Measurements from ENCODE around the gene SLC15A5.

The SLC15A5 gene

GRCh38 chr12:16277585-16277984 is at the start of gene SLC15A5:
SLC15A5 (minus strand) TSS chr12:16277685; CDS start chr12:16277685, 0 bp downstream.
- no peak for TF ChIP-seq CTCF (IDR thresholded peaks at IDR 0.05; ENCODE audit: poor library complexity, severe bottlenecking)
- H3K4me1 ChIP-seq (ENCODE audit: insufficient read depth, poor library complexity, severe bottlenecking): no peaks in the 10 kb centered on the region
- H3K36me3 ChIP-seq (ENCODE audit: low read depth): no peaks in the 10 kb centered on the region
- no peaks in the 10 kb centered on the region for H3K27me3 ChIP-seq (ENCODE audit: insufficient read depth, poor library complexity, severe bottlenecking)
- DNase-seq (ENCODE audit: low spot score) (no peak), ATAC-seq (ENCODE audit: low read depth) (no peak)
- no peak within 1 kb of the TSS for H3K4me3 ChIP-seq (ENCODE audit: severe bottlenecking)
- H3K9me3 ChIP-seq (ENCODE audit: severe bottlenecking): no peaks in the 10 kb centered on the region
- no peak within 1 kb of the TSS for H3K27ac ChIP-seq (ENCODE audit: poor library complexity, severe bottlenecking)

- Histone ChIP-seq H3K4me3 (ENCODE audit: severe bottlenecking) (no peak overlapping the region), H3K36me3 (ENCODE audit: low read depth) (no peaks in the 10 kb centered on the region), H3K9me3 (ENCODE audit: severe bottlenecking) (no peaks in the 10 kb centered on the region), H3K27ac (ENCODE audit: poor library complexity, severe bottlenecking) (no peak overlapping the region), H3K4me1 (ENCODE audit: insufficient read depth, poor library complexity, severe bottlenecking) (no peaks in the 10 kb centered on the region), H3K27me3 (ENCODE audit: insufficient read depth, poor library complexity, severe bottlenecking) (no peaks in the 10 kb centered on the region)
- ATAC-seq (ENCODE audit: low read depth) (no peak), DNase-seq (ENCODE audit: low spot score) (no peak)
- TF ChIP-seq CTCF (IDR thresholded peaks at IDR 0.05; ENCODE audit: poor library complexity, severe bottlenecking): no peak
These were observed 47.9 kb upstream of the SLC15A5 start for GRCh38 chr12:16325426-16325825.

DNA sequence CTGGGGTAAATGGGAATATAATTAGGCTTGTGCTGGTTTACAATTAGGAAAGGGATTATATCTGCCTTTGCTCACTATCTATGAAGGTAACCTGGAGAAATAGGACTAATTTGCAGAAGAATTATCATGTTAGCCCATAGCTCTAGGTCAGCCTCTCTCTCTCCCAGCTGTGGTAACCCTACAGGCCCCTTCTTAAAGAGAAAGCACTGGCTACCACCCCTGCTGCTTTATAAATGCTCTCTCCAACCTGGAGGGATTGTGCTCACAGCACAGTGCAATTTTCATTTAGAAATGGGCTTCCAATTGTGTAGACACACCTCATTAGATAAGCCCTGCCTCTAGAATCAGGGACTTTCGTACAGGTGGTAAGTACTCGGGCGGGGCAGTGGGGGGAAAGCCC is 47.3 kb upstream of the SLC15A5 start:
- Histone ChIP-seq H3K4me1 (ENCODE audit: insufficient read depth, poor library complexity, severe bottlenecking) (no peaks in the 10 kb centered on the region), H3K27me3 (ENCODE audit: insufficient read depth, poor library complexity, severe bottlenecking) (no peaks in the 10 kb centered on the region), H3K9me3 (ENCODE audit: severe bottlenecking) (no peaks in the 10 kb centered on the region), H3K36me3 (ENCODE audit: low read depth) (no peaks in the 10 kb centered on the region), H3K27ac (ENCODE audit: poor library complexity, severe bottlenecking) (no peak overlapping the region), H3K4me3 (ENCODE audit: severe bottlenecking) (no peak overlapping the region)
- no peak for TF ChIP-seq CTCF (IDR thresholded peaks at IDR 0.05; ENCODE audit: poor library complexity, severe bottlenecking)
- DNase-seq (ENCODE audit: low spot score) (no peak), ATAC-seq (ENCODE audit: low read depth) (no peak)

- TF ChIP-seq CTCF (IDR thresholded peaks at IDR 0.05; ENCODE audit: poor library complexity, severe bottlenecking): no peak
- Histone ChIP-seq H3K4me3 (ENCODE audit: severe bottlenecking) (no peak overlapping the region), H3K4me1 (ENCODE audit: insufficient read depth, poor library complexity, severe bottlenecking) (no peaks in the 10 kb centered on the region), H3K27me3 (ENCODE audit: insufficient read depth, poor library complexity, severe bottlenecking) (no peaks in the 10 kb centered on the region), H3K9me3 (ENCODE audit: severe bottlenecking) (no peaks in the 10 kb centered on the region), H3K36me3 (ENCODE audit: low read depth) (no peaks in the 10 kb centered on the region), H3K27ac (ENCODE audit: poor library complexity, severe bottlenecking) (no peak overlapping the region)
- DNase-seq (ENCODE audit: low spot score): no peak
- ATAC-seq (ENCODE audit: low read depth): no peak
These were observed 46.8 kb upstream of the SLC15A5 start for GRCh38 chr12:16324272-16324671.

- TF ChIP-seq CTCF (IDR thresholded peaks at IDR 0.05; ENCODE audit: poor library complexity, severe bottlenecking): no peak
- ATAC-seq (ENCODE audit: low read depth) (no peak), DNase-seq (ENCODE audit: low spot score) (no peak)
- Histone ChIP-seq H3K4me3 (ENCODE audit: severe bottlenecking) (no peak overlapping the region), H3K27ac (ENCODE audit: poor library complexity, severe bottlenecking) (no peak overlapping the region), H3K9me3 (ENCODE audit: severe bottlenecking) (no peaks in the 10 kb centered on the region), H3K4me1 (ENCODE audit: insufficient read depth, poor library complexity, severe bottlenecking) (no peaks in the 10 kb centered on the region), H3K27me3 (ENCODE audit: insufficient read depth, poor library complexity, severe bottlenecking) (no peaks in the 10 kb centered on the region), H3K36me3 (ENCODE audit: low read depth) (no peaks in the 10 kb centered on the region)
These were observed 46.2 kb upstream of the SLC15A5 start for GRCh38 chr12:16323638-16324037.
